Hepatocyte (in vitro differentiated cells): ENCODE measurements around the gene TUBA8.

Experiments
- EZH2phosphoT487 ChIP-seq: fragments of 200-600 bp; sonication (generic); IDR thresholded peaks from one replicate; pipeline ENCODE4 v1.6.1; 2018; ENCODE audit warnings: antibody characterized with exemption, mild to moderate bottlenecking, low read depth, moderate library complexity; ENCODE audit not compliant: unreplicated experiment, severe bottlenecking
- TF ChIP-seq, protein P1 (sequence below): fragments of 200-600 bp; sonication (generic); IDR thresholded peaks from 2 replicates; pipeline ENCODE4 v1.5.1; 2016; ENCODE audit warnings: antibody characterized with exemption, mild to moderate bottlenecking; ENCODE audit not compliant: poor library complexity

DNA sequence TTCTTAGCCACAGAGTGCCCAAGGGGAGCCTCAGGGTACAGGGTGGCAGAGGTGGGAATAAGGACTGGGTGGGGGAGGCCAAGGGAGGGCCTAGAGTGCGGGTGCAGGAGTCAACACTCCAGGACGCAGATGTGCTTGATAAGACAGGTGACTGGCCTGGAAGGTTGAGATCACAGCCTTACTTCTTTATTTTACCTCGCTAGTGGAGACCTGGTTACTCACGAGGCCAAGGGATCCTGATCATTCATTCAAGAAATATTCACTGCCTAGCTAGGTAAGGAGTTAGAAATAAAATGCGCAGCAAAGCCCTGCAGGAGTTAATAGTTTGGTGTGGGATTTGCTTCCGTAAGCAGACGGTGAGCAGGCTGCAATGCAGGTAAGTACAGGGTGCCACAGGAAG lies 46.0 kb upstream of the TUBA8 start:
- TF ChIP-seq, protein P1, sequence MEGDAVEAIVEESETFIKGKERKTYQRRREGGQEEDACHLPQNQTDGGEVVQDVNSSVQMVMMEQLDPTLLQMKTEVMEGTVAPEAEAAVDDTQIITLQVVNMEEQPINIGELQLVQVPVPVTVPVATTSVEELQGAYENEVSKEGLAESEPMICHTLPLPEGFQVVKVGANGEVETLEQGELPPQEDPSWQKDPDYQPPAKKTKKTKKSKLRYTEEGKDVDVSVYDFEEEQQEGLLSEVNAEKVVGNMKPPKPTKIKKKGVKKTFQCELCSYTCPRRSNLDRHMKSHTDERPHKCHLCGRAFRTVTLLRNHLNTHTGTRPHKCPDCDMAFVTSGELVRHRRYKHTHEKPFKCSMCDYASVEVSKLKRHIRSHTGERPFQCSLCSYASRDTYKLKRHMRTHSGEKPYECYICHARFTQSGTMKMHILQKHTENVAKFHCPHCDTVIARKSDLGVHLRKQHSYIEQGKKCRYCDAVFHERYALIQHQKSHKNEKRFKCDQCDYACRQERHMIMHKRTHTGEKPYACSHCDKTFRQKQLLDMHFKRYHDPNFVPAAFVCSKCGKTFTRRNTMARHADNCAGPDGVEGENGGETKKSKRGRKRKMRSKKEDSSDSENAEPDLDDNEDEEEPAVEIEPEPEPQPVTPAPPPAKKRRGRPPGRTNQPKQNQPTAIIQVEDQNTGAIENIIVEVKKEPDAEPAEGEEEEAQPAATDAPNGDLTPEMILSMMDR: no peak
- no peak for TF ChIP-seq EZH2phosphoT487
